Heart left ventricle (tissue), 16 donors: ENCODE measurements around the gene PSMB2. TPM values are rescaled to one million over a fixed set of nuclear protein-coding genes. Genes with fewer than 3 reads are reported as not detected.

Experiments
- ATAC-seq, 4 donors: fragments of 200-7000 bp; cut with Tn5 transposase; one replicate each; pipeline ENCODE4 v1.9.1; 2020 to 2022; ENCODE audit warnings: moderate library complexity in 4 of 4, mild to moderate bottlenecking in 3 of 4, moderate number of reproducible peaks in 1 of 4
- DNase-seq, 5 donors: peaks; one replicate each; pipeline ENCODE4 v3.0.0-alpha.2; 2020
- H3K27ac ChIP-seq, 12 donors: fragments of 200-600 bp; sonication (generic) in 4 of 12; one replicate each; pipeline versions ENCODE4 v1.5.0 to v1.8.0; 2016 to 2022; ENCODE audit warnings: mild to moderate bottlenecking in 2 of 12
- H3K27me3 ChIP-seq, 9 donors: fragments of 200-600 bp; sonication (generic) in 2 of 9; one replicate each; pipeline versions ENCODE4 v1.5.1 to v1.8.0; 2016 to 2022; ENCODE audit warnings: mild to moderate bottlenecking in 3 of 9
- H3K36me3 ChIP-seq, 9 donors: fragments of 200-600 bp; sonication (generic) in 2 of 9; one replicate each; pipeline versions ENCODE4 v1.5.0 to v1.8.0; 2018 to 2022; ENCODE audit warnings: mild to moderate bottlenecking in 2 of 9
- H3K4me1 ChIP-seq, 12 donors: fragments of 200-600 bp; sonication (generic) in 4 of 12; one replicate each; pipeline versions ENCODE4 v1.5.0 to v1.8.0; 2016 to 2022; ENCODE audit warnings: mild to moderate bottlenecking in 3 of 12
- H3K4me3 ChIP-seq, 12 donors: fragments of 200-600 bp; sonication (generic) in 4 of 12; one replicate each; pipeline versions ENCODE4 v1.5.0 to v1.8.0; 2017 to 2022; ENCODE audit warnings: mild to moderate bottlenecking in 9 of 12, moderate library complexity in 4 of 12
- H3K9me3 ChIP-seq, 12 donors: fragments of 200-600 bp; sonication (generic) in 4 of 12; one replicate each; pipeline versions ENCODE4 v1.5.0 to v1.8.0; 2016 to 2022; ENCODE audit warnings: mild to moderate bottlenecking in 1 of 12
- CTCF ChIP-seq, 12 donors: fragments of 200-600 bp; sonication (generic) in 4 of 12; IDR thresholded peaks; one replicate each; pipeline versions ENCODE4 v1.5.0 to v1.8.0; 2018 to 2022; ENCODE audit warnings: antibody characterized with exemption in 12 of 12, mild to moderate bottlenecking in 5 of 12
- POLR2A ChIP-seq, 2 donors: fragments of 450-650 bp; IDR thresholded peaks; one replicate each; pipeline ENCODE4 v1.6.1; 2017; ENCODE audit warnings: antibody characterized with exemption in 2 of 2, mild to moderate bottlenecking in 2 of 2, moderate library complexity in 2 of 2
- WGBS, 4 donors: extraction: QIAGEN DNeasy Blood & Tissue Kit in 2 of 4; methylation state at CpG; one replicate each; pipeline versions ENCODE4 v1.1.5 to v1.1.7; 2013 to 2018; 5-methylcytosine and 5-hydroxymethylcytosine counted together
- intact Hi-C, 10 donors: fragments of 100-400 bp; cut with DNase I; formaldehyde crosslinking; loops; one replicate each; pipeline versions ENCODE4 v1.11.1 to v1.14.2; 2022
- polyA plus RNA-seq, 2 donors: library from polyadenylated mRNA; stranded (reverse); fragments of 200-250 nt; gene quantifications; one replicate each; pipeline ENCODE4 v1.2.3, GENCODE V29; 2013
- total RNA-seq, 9 donors: library from RNA; depleted of rRNA in 2 of 9; stranded (reverse); fragments of >200 nt in 2 of 9; fragmentation: NEBNext Ultra II Directional in 3 of 9; extraction: Animal tissue kit (Norgen Biotek cat#: 25700) in 3 of 9; gene quantifications; one replicate each; pipeline versions ENCODE4 v1.1.0 to v1.2.4, GENCODE V29; 2016 to 2023
- donor health status: ischemic (EF 13 %, LVEDD 7.1; RV severe dilation, severe dysfunction).
- donor health status: healthy with polysubstance abuse.
- donor health status: DM: no; HTN: yes; CAD: no.
- donor health status: DM: no; HTN: no; CAD: no.
- donor health status: ischemic (EF 25% LVEDD 6.9; RV normal size, moderate dysfunction).
- donor health status: ischemic (EF 25% LVEDD 5.7; RV mildly dilated, moderate dysfunction).
- donor health status: healthy.
- donor health status: DM: yes; HTN: yes; CAD: no.
- donor health status: ischemic (EF 35%, LVEDD 5.7; RV mildly dilated, moderate dysfunction).
- donor health status: nonischemic (EF 11% LVEDD 7.7; RV severe dilation, severe dysfunction).
- donor health status: DM: yes; HTN: yes; CAD: no.
- donor health status: PGD.
- donor health status: ischemic (EF 29% LVEDD 5.4; RV normal size, mild dysfunction).
- donor health status: nonischemic (EF 23%, LVEDD 6.1; RV moderate dilation, normal function).

PSMB2 gene
- total and polyA plus RNA-seq, 11 donors: 36.3 to 60.0 (median 41.7) TPM

- peak within 1 kb of the TSS; percentile 69 to 98 (median 92) for H3K4me3 ChIP-seq
- no peaks in the 10 kb centered on the region for H3K27me3 ChIP-seq
- TF ChIP-seq CTCF (IDR thresholded peaks at IDR 0.05) (peak in 2 of 12 donors; percentile 14 to 19), POLR2A (IDR thresholded peaks at IDR 0.05) (peak in 1 of 2 donors; percentile 59)
- H3K9me3 ChIP-seq: no peaks in the 10 kb centered on the region
- H3K4me1 ChIP-seq: peaks cover 0 to 73% (median 49%) of the 10 kb centered on the region in 12 donors
- intact Hi-C loops: loop anchor here in 3 of 10 donors (5.0 to 10.0 kb wide), 2 partner anchors 105 to 362 kb away; partner anchors contain the start of gene SFPQ (in 2 of the 3)
- peaks cover 0 to 29% (median 22%) of the 10 kb centered on the region in 9 donors for H3K36me3 ChIP-seq
- ATAC-seq (peak; percentile 89 to 92 (median 92)), DNase-seq (peak; percentile 92 to 94 (median 93))
- peak within 1 kb of the TSS; percentile 90 to 99 (median 98) for H3K27ac ChIP-seq
- whole genome bisulfite sequencing, 4 donors: 0 to 4% (median 1%) methylated on average over 4 to 39 of the region's 39 CpGs
Observed at GRCh38 chr1:35557118-35557610, 84.2 kb downstream of the PSMB2 start, which contains the start of gene KIAA0319L. TSS of gene KIAA0319L (minus strand) at chr1:35557403. CDS start at chr1:35554491, 2,912 bp downstream.

- no peaks in the 10 kb centered on the region for H3K9me3 ChIP-seq
- H3K27me3 ChIP-seq: no peaks in the 10 kb centered on the region
- H3K36me3 ChIP-seq: peaks cover 0 to 29% (median 25%) of the 10 kb centered on the region in 9 donors
- H3K4me1 ChIP-seq: peaks cover 0 to 69% (median 49%) of the 10 kb centered on the region in 12 donors
- TF ChIP-seq POLR2A (IDR thresholded peaks at IDR 0.05) (no peak), CTCF (IDR thresholded peaks at IDR 0.05) (no peak)
- DNase-seq (no peak), ATAC-seq (no peak)
- WGBS, 4 donors: 1 to 2% (median 1%) methylated on average over 17 of the region's 17 CpGs
- peak overlapping the region; percentile 90 to 99 (median 98) for H3K27ac ChIP-seq
- intact Hi-C loops: loop anchor here in 3 of 10 donors (5.0 to 10.0 kb wide), 2 partner anchors 104 to 362 kb away; partner anchors contain the start of gene SFPQ (in 2 of the 3)
- H3K4me3 ChIP-seq: peak overlapping the region; percentile 69 to 98 (median 92)
Observed at GRCh38 chr1:35556484-35557117, 84.7 kb downstream of the PSMB2 start.

GRCh38 chr1:35555601-35556477, 85.5 kb downstream of the PSMB2 start:
- intact Hi-C loops: loop anchor here in 3 of 10 donors (5.0 to 10.0 kb wide), 2 partner anchors 104 to 361 kb away; partner anchors contain the start of gene SFPQ (in 2 of the 3)

More at GRCh38 chr1:35555601-35556477, 85.5 kb downstream of the PSMB2 start:
- peak overlapping the region in 10 of 12 donors; percentile 84 to 98 (median 93) for H3K4me3 ChIP-seq
- no peak for DNase-seq
- peaks cover 0 to 61% (median 48%) of the 10 kb centered on the region in 12 donors for H3K4me1 ChIP-seq
- no peaks in the 10 kb centered on the region for H3K27me3 ChIP-seq
- no peak for TF ChIP-seq POLR2A (IDR thresholded peaks at IDR 0.05)
- no peak for TF ChIP-seq CTCF (IDR thresholded peaks at IDR 0.05)
- H3K27ac ChIP-seq: peak overlapping the region in 6 of 12 donors; percentile 94 to 99 (median 98)
- 49 to 53% (median 51%) methylated on average over 10 of the region's 10 CpGs for WGBS, 4 donors
- ATAC-seq: no peak
- H3K36me3 ChIP-seq: peaks cover 0 to 35% (median 32%) of the 10 kb centered on the region in 9 donors
- H3K9me3 ChIP-seq: no peaks in the 10 kb centered on the region
